Measurements from ENCODE around the gene TRIM5.

GRCh38 chr11:5684646-5685362 is at the start of gene TRIM5:
- TF ChIP-seq, protein P1, sequence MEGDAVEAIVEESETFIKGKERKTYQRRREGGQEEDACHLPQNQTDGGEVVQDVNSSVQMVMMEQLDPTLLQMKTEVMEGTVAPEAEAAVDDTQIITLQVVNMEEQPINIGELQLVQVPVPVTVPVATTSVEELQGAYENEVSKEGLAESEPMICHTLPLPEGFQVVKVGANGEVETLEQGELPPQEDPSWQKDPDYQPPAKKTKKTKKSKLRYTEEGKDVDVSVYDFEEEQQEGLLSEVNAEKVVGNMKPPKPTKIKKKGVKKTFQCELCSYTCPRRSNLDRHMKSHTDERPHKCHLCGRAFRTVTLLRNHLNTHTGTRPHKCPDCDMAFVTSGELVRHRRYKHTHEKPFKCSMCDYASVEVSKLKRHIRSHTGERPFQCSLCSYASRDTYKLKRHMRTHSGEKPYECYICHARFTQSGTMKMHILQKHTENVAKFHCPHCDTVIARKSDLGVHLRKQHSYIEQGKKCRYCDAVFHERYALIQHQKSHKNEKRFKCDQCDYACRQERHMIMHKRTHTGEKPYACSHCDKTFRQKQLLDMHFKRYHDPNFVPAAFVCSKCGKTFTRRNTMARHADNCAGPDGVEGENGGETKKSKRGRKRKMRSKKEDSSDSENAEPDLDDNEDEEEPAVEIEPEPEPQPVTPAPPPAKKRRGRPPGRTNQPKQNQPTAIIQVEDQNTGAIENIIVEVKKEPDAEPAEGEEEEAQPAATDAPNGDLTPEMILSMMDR (IDR thresholded peaks at IDR 0.05): peak; percentile 69 to 79 (median 74)
- no peak for TF ChIP-seq EP300 (IDR thresholded peaks at IDR 0.05)
